GM21786 (cell line): ENCODE results near the gene CHPT1.
"Not testable (repeated sequence)": the region's sequence is repeated elsewhere in the genome, so short reads cannot be mapped to it uniquely, and the experiment has no call there.

Source experiments
- ATAC-seq: cut with Tn5 transposase; IDR thresholded peaks from one replicate; pipeline ENCODE4 v1.9.1; 2021; ENCODE audit not compliant: unreplicated experiment

CHPT1 gene

DNA sequence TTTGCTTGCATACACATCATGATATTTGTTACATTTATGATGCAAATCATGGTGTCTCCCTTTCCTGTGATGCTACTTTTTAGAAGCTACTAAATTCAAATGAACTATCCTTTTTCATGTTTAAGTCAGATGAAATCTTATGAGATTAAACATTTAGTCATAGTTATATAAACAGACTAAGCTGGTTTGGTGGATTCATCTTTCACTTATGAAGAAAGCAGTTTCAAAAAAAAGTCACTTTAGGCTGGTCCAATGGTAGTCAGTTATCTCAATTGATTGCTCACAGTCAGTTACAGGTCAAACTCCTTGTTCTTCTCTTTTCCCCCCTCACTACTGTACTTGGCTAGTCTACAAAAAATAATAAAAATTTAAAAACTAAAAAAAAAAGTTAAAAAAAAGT is 22.1 kb downstream of the CHPT1 start:
- no peak for ATAC-seq

DNA sequence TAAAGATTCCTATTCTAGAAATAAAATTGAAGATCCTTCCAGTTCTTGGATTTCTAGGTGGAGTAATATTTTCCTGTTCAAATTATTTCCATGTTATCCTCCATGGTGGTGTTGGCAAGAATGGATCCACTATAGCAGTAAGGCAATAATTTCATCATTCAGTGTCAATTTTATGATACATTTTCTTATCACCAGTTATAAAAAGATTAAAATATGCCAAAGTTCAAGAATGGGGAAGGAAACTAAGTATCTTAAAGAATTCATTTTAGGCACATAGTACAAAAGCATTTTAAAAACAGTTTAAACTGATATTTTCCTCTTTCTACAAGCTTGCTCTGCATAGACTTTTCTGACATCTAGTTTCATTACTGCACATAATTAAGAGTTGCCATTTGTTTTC is 22.7 kb downstream of the CHPT1 start:
- ATAC-seq, result no peak

DNA sequence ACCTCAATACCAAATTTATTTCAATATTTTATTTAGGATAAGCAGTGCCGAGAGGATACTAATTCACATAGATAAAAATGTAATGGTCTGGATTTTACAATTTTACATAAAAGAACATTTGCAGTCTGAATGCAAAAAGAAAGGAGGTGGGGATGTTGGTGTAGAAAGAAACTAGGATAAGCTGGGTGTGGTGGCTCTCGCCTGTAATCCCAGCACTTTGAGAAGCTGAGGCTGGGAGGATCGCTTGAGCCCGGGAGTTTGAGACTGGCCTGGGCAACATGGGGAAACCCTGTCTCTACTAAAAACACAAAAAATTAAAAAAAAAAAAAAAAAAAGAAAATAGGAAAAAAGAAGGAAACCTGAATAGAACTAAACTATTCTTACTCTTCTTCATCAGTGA is 25.0 kb downstream of the CHPT1 start:
- no peak for ATAC-seq

DNA sequence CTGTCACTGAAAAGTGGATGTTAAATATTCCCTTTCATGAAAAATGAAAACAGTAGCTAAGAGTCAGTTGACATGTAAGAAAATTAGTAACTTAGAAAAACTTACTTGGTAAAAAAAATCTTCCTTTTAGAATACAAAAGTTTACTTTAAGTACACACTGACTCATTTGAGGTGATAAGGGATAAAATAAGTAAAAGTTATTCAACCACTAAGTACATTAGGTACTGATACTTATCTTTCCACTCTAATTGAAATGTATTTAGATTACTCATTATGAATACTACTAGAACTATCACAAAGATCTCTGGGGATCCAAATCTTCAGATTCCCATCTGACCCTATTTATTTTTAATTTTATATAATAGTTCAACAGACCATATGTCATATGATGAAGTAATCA is 29.7 kb downstream of the CHPT1 start:
- no peak for ATAC-seq

DNA sequence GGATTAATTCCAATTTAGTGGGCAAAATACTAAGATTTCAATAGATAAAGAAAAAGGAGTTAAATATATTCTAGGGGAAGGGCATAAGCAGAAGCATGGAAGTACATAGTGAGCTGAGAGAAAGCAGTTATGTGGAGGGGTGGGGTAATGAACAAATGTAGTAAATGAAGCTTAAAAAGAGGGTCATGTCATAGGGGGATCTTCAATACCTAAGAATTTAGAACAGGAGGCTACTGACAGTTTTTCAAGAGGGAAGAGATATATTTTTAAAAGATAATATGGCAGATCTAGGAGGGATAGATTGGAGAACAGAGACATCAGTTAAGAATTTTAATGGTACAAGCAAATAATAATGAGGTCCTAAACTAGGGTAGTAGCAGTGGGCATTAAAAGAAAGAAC is 32.4 kb downstream of the CHPT1 start:
- ATAC-seq, result no peak

DNA sequence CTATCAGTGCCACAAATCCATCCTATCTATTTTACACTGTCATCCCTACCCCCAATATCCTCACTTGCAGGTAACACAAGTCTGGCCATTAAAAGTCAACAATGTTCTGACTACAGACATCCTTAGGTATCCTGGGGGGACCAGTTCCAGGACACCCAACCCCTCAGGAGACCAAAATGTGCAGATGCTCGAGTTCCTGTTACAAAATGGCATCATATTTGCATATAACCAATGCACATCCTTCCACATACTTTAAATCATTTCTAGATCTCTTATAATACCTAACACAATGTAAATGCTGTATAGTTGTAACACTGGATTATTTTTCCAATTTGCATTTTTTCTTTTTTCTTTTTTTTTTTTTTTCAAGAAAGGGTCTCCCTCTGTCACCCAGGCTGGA is 34.9 kb downstream of the CHPT1 start:
- ATAC-seq, result no peak

DNA sequence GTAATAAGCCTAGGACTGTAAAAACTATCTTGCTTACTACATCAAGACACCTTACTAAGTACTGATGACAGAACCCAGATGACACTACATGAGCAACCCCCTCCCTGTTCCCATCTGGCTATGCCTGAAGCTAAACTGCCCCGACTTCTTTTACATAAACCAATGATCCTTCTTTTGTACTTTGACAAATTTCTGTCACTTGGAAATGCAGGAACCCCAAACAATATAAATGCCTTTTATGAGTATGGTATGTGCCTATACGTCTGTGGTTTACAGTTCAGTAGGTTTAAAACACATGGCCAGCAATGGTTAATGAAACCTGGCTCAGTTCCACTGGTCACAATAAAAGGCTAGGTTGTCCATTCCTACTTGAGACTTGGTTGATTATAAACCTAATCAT is 35.7 kb downstream of the CHPT1 start:
- ATAC-seq, result no peak

DNA sequence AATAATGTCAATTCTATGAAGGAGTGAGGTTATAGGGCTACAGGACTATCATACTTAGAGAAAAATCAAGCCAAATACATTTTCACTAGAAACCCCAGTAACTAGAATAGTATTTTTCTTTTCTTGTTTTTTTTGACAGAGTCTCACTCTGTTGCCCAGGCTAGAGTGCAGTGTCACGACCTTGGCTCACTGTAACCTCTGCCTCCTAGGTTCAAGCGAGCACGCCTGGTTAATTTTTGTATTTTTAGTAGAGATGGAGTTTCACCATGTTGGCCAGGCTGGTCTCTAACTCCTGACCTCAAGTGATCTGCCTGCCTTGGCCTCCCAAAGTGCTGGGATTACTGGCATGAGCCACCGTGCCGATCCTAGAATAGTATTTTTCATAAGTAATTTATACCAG is 37.0 kb downstream of the CHPT1 start:
- not testable (repeated sequence) for ATAC-seq

DNA sequence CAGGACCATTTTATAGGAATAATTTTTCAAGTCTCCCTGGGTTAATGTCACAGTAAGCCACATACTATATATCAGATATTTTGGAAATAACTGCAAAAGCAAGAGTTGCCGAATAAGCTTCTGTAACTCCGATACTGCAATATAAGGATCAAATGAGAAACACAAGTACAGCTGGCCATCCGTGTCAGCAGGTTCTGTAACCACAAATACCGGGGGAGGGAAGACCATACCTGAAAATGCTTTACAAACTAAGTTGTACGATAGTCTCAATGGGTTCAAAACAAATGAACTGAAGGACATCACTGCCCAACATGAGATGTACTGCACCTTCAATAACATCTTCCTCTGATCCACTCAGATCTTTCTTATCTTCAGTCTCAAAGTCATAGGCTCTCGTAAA is 40.0 kb downstream of the CHPT1 start:
- ATAC-seq, result no peak

DNA sequence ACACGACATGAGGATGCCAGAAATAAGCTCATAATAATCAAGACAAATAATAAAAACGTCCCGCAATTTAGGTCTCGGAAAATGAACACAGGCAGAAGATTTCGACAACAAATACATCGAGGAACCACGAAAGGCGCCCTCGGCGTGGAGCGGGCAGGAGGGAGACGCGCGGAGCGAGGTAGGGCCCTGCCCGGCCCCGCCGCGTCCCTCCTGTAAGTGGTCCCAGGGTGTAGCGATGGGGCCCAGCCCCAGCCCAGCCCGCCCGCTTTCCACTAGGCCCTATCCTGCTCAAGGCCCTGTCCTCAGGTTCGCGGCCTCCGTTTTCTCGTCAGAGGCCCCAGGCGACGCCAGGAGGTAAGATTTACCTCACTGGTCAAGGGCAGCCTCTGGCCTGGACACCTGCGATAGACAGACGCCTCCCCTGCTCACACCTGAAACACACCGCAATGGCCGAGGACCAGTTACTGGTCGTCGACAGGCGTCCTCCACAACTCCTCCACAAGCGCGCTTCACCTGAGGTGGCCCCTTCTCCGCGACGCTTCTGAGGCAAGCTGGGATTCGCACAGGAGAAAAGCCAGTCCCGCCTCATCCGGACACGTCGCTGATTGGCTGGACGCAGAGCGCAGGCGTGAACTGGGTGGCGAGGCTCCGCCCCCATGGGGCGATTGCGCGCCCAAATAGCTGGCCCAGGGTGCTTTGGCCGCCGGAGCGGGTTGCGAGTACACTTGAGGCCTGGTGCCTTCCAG is 41.7 kb downstream of the CHPT1 start, which contains the start of gene SYCP3:
Gene SYCP3 (minus strand): TSS at position 543 of the 746 bp plus-strand sequence. CDS start 1,527 bp downstream, outside the sequence.
- ATAC-seq, result no peak

DNA sequence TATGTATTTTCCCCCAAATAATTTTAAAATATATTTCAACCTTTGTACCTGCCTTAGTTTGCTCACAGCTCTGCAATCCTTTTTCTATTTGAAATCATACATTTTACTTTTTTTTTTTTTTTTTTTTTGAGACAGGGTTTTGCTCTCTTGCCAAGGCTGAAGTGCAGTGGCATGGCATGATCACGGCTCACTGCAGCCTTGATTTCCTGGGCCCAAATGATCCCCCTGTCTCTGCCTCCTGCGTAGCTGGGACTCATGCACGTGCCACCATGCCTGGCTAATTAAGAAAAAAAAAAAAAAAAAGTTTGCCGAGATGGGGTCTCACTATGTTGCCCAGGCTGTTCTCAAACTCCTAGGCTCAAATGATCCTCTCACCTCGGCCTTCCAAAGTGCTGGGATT is 43.1 kb downstream of the CHPT1 start:
- ATAC-seq, result no peak

DNA sequence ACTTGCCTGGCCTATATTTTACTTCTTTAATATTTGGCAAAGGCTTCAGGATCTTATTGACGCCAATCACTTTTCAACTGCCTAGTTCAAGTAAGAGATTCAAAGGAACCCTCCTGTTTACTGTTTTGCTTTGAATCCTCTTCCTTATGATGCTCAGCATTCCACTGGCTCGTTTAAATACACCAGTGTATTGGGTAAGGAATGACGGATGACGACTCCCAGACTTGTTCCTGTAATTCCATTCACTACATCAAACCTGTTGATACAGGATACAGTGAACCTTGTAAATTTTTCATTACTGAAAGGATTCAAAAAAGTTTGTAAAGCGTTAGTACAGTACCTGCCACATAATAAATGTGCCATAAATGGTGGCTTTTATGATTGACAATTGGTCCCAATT is 43.5 kb downstream of the CHPT1 start:
- no peak for ATAC-seq

DNA sequence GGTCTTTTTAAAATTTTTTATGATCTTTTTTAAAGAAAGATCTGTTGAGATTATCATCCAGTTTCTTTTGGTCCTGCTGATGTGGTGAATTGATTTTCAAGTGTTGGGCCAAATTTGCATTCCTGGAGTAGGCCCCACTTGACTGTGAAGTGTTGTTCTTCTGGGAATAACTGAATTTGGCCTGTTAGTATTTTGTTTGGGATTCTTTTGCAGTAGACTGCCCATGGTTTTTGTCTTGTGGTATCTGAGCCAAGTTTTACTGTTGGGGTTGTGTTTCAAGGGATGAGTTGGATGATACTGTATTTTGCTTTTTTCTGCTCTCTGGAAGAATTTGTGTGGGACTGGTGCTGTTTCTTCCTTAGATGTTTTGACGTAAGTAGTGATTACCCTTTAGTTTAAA is 45.8 kb downstream of the CHPT1 start:
- no peak for ATAC-seq

DNA sequence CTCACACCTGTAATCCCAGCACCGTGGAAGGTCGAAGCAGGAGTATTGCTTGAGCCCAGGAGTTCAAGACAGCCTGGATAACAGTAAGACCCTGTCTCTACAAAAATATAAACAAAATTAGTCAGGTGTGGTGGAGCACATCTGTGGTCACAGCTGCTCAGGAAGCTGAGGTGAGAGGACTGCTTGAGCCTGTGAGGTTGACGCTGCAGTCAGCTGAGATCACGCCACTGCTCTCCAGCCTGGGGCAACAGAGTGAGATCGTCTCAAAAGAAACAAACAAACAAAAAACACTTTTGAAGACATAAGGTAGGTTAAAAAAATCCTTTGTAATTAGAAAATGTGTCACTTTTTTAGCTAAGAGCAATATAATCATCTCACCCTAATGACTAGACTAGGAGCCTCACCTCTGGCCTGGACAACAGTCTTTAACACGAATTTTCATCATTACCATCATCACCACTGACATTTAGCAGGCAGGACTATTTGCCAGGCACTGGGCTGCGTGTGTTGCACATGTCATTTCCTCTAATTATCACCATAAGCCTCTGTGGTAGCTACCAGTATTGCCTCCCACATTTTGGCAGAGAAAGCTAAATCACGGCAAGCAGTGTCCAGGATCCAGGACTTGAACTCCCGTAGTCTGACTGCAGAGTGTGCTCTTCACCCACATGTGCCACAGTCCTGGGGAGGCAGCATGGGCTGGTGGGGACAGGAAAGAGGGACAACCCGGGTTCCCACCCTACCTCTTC is 46.5 kb downstream of the CHPT1 start:
- peak; percentile 97 for ATAC-seq

DNA sequence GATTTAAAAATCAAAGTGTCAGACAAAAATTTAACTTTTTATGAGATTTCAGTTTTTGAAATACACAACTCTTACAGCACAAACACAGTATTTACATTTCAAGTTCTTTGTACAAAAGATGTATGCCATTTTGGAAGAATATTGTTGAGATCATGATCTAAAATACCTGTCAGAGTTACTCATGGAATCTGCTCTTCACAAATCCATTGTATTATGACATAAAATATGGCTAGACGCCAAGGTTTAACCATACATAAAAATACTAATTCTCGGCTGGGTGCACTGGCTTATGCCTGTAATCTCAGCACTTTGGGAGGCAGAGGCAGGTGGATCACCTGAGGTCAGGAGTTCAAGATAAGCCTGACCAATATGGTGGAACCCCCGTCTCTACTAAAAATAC is 48.0 kb downstream of the CHPT1 start:
- ATAC-seq, result no peak

DNA sequence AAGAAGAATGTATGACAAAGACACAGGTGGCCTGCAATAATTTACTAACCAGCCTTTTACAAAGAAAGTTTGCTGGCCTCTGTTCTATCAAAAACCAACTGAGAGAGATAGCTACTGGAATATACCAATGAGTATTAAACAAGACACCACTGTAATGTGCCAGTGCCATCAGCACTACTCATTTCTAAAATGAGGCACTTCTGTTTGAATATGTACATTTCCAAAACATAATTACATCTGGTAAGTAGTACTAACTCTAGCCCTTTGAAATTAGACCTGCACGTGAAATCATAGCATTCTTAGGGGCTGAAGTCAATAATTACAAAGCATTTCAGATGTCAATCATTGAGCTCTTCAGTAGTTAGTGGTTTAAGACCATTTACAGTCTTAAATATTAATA is 48.8 kb downstream of the CHPT1 start:
- no peak for ATAC-seq

DNA sequence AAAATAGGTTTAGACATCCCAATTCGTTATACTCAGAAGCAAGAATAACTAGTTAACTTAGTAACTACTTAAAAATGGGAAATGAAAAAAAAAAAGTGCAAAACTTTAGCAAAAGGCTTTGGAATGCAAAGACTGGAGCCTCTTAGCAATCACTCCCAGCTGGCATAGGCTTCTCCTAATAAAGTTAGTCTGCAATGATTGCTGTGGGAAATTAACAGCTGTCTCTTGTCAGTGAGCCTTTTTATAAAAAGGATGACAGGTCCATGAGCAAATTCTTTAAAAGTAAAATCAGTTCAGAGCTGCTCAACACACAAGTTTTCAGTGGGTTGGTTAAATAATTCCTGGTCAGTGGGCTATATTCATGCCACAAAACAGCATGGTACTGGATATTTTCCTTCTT is 49.2 kb downstream of the CHPT1 start:
- no peak for ATAC-seq

DNA sequence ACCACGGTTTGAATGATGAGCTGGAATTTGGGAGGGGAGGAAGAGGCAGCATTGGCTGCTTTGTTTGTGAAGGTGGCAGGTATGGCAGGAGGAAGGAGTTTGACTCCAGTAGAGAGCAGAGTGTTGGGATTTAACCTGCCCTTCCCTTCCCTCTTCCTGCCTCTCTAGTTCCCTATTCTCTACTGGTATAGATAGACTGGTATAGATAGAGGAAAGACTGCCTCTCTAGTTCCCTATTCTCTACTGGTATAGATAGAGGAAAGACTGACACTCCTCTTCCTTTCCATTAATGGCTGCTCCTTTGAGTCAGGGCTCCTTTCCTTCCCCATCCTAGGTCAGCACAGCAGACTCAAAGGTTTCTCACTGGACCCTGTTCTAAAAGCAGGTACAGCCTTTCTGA is 50.3 kb downstream of the CHPT1 start:
- no peak for ATAC-seq

DNA sequence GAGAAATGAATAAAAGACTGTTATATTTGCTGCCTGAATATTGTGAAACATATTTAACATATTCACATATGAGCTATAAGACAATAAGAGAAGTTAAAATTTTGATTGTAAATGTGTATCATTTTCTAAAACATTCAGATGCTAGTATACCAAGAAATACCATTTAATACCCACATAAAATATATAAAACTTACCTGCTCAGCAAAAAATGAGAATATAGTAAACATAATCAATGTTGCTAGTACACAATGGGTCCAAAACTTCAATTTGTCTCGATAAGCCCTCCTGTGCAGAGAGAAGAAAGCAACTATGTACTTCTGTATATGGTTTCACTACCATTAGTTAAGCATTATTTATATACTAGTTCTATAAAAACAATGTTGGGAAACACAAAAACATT is 51.5 kb downstream of the CHPT1 start:
- no peak for ATAC-seq

DNA sequence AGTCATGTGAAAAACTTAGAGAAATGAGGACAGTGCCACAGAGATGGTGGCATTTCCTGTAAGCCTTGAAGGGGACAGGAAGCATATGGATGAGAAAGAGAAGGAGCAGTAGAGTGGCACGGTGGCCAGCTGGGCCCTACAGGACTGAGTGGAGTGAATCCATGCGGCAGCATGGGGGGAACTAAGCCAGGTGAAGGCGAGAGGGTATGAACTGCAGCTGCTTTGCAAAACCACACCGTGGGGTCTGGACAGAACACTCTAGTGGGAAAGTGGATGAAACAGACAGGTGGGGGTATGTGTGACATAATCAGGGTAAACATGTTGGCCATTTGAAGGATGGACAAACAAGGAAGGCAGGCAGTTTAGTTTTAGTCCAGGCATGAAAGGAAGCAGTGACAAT is 52.2 kb downstream of the CHPT1 start:
- no peak for ATAC-seq

DNA sequence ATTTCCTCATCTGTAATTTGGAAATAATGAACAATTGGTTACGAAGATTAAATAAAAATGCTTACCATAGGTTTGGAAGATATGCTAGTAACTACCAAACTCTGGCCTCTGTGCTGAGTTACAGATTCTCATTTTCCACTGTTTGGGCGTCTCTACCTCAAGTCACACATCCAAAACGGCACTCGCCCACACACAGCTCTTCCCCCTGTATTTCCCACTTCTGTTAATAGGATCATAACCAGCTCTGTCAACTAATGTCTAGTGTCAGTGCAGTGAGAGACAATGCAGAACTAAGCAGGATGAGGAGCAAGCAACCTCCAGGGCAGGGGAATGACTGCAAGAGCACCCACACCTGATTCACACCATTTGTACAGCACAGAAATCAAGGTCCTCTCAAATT is 52.7 kb downstream of the CHPT1 start:
- no peak for ATAC-seq

DNA sequence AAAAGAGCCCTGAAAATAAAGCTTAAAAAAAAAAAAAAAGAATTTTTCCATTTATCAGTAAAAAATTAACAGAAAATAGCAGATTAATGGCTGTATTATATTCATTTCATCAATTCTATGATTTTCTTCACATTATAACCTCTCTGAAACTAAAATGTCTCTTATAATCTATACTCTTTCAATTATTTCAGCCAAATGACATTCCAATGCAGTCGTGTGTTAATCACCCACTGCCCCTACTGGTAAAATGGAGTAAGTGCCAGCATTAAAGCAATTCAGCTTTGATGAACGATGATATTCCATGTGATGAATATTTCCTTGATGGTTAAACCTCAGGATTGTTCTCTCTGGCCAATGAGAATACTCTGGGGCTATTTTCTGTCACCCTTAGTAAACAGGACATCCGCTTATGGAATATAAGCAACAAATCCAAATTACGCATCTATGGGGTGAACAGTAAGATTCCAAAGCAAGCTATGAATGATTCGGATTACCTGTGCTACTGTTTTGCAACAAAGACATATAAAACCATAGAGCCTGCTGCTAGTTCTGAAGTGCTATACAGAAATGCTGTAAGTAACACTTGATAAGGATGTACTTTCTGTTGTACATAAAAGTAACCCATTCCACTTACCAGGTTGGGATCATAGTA is 62.1 kb downstream of the CHPT1 start:
- ATAC-seq, result no peak
